Choroid plexus epithelial cell (primary cell): Measurements from ENCODE around the gene TSPAN4.

ENCODE experiments used
- DNase-seq: peaks from one replicate; pipeline ENCODE4 v3.0.0-alpha.2; 2010; ENCODE audit warnings: low read depth
- H3K4me3 ChIP-seq: 2 replicates; pipeline ENCODE4 v1.5.1; 2011; ENCODE audit warnings: low read depth, mild to moderate bottlenecking, control low read depth, low read length, moderate library complexity
- TF ChIP-seq, protein P1 (sequence below): conservative IDR thresholded peaks from 2 replicates; pipeline ENCODE4 v1.5.1; 2011; ENCODE audit warnings: low read depth, mild to moderate bottlenecking, control low read depth, inconsistent platforms, low read length, moderate library complexity

The TSPAN4 gene

DNA sequence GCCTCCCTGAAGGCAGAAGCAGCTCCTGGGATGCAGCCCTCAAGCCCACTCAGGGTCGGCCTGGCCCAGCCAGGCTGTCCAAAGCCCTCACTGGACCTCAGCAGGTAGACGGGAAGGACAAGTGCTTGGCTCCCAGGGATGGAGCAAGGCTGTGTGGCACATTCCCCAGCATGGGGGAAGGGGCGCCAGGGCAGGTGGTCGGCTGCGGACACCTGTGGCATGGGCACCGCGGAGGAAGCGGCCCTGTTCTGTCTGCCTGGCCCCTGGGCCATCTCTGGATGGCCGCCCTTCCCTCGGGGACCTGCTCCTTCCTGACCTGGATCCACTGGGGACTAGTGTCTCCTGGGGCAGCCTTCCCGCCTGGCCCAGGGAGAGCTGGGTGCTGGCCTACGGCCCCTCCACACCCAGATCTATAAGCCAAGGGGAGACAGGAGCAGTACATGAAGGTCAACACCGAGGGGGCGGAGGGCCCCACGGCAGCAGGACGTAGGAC, 42.0 kb downstream of the TSPAN4 start:
- DNase-seq: no peak
- no peak overlapping the region for H3K4me3 ChIP-seq
- TF ChIP-seq, protein P1, sequence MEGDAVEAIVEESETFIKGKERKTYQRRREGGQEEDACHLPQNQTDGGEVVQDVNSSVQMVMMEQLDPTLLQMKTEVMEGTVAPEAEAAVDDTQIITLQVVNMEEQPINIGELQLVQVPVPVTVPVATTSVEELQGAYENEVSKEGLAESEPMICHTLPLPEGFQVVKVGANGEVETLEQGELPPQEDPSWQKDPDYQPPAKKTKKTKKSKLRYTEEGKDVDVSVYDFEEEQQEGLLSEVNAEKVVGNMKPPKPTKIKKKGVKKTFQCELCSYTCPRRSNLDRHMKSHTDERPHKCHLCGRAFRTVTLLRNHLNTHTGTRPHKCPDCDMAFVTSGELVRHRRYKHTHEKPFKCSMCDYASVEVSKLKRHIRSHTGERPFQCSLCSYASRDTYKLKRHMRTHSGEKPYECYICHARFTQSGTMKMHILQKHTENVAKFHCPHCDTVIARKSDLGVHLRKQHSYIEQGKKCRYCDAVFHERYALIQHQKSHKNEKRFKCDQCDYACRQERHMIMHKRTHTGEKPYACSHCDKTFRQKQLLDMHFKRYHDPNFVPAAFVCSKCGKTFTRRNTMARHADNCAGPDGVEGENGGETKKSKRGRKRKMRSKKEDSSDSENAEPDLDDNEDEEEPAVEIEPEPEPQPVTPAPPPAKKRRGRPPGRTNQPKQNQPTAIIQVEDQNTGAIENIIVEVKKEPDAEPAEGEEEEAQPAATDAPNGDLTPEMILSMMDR: no peak

DNA sequence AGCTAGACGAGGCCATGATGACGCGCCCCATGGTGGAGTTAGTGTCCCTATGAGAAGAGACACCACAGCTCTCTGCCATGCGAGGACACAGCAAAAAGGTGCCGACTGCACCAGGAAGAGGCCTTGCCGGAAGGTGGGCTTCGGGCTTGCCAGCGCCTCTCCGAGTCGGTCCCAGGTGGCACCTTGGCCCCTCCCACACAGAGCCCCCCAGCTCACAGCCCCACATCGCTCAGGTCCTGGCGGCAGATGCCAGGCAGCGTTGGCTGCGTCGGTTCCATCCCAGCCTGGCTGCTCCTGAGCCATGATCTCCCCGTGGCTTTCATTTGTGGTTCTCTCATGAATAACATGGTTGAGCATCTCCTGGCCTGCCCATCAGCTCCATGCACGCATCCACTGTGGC, 43.9 kb downstream of the TSPAN4 start:
- TF ChIP-seq, protein P1: no peak
- DNase-seq: no peak
- H3K4me3 ChIP-seq: no peak overlapping the region

GRCh38 chr11:887589-887988, 44.9 kb downstream of the TSPAN4 start:
- TF ChIP-seq, protein P1: no peak
- DNase-seq: no peak
- no peak overlapping the region for H3K4me3 ChIP-seq

GRCh38 chr11:888310-889212, 45.9 kb downstream of the TSPAN4 start:
- no peak overlapping the region for H3K4me3 ChIP-seq
- TF ChIP-seq, protein P1: no peak
- DNase-seq: no peak

DNA sequence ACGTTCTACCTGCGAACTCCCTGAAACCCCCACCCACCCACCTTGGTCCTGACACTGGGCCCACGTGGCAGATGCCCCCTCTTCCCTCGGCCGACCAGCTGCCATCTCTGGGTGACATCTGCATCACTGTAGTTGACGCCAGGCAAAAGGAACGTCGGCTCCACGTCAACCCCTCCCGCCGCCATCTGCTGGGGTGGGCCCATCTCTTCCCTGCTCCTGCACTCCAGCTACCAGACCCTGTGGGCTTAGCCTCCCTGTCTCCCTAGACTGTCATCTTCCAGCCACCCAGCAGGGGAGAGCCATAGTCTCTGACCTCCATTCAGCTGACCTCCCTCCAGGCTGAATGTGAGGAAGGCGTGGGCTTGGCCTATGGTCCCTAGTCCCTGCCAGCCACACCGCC, 46.6 kb downstream of the TSPAN4 start:
- H3K4me3 ChIP-seq: no peak overlapping the region
- no peak for DNase-seq

GRCh38 chr11:889687-890475, 47.2 kb downstream of the TSPAN4 start:
- no peak for DNase-seq
- no peak overlapping the region for H3K4me3 ChIP-seq
- TF ChIP-seq, protein P1: no peak

More for the DNA sequence above, 46.6 kb downstream of the TSPAN4 start:
- TF ChIP-seq, protein P1: no peak
